ENCODE results near the gene ANKRA2.

The ANKRA2 gene

GRCh38 chr5:73506459-73506955, 58.9 kb downstream of the ANKRA2 start:
- no peak for DNase-seq (ENCODE audit: low read depth in 1 of 2, low spot score in 1 of 2)

Data from activated T-helper 1 cell treated with anti-CD3 and anti-CD28 coated beads, Interleukin-2, amount 50 U/mL, for 16 hours (primary cell).